Smooth muscle cell of bladder (primary cell): Measurements from ENCODE around the gene VIPR2. TPM values are rescaled to one million over a fixed set of nuclear protein-coding genes. Genes with fewer than 3 reads are reported as not detected.

Experiments used
- total RNA-seq: library from RNA; depleted of rRNA; stranded (reverse); fragments of >200 nt; gene quantifications from 2 replicates; pipeline ENCODE4 v1.2.3, GENCODE V29; 2014

The VIPR2 gene, protein sequence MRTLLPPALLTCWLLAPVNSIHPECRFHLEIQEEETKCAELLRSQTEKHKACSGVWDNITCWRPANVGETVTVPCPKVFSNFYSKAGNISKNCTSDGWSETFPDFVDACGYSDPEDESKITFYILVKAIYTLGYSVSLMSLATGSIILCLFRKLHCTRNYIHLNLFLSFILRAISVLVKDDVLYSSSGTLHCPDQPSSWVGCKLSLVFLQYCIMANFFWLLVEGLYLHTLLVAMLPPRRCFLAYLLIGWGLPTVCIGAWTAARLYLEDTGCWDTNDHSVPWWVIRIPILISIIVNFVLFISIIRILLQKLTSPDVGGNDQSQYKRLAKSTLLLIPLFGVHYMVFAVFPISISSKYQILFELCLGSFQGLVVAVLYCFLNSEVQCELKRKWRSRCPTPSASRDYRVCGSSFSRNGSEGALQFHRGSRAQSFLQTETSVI
- 0.85 and 0.92 TPM in 2 replicates for total RNA-seq

GRCh38 chr7:159144758-159145489 is at the start of gene VIPR2:
Gene VIPR2 (minus strand): TSS chr7:159144867. CDS start chr7:159144771, 96 bp downstream.

